Prostate gland (tissue), 2 donors: Measurements from ENCODE around the gene NUMB. TPM values are rescaled to one million over a fixed set of nuclear protein-coding genes. Genes with fewer than 3 reads are reported as not detected.

Experiments used
- DNase-seq: peaks from one replicate; pipeline ENCODE4 v3.0.0-alpha.2; 2019; ENCODE audit warnings: low spot score
- H3K27ac ChIP-seq, 2 donors: fragments of 200-600 bp; sonication (generic); 2 replicates each; pipeline ENCODE4 v1.5.1; 2017 to 2019
- H3K27me3 ChIP-seq: fragments of 200-600 bp; sonication (generic); replicated peaks from 2 replicates; pipeline ENCODE4 v1.5.1; 2019; ENCODE audit not compliant: insufficient read depth
- H3K36me3 ChIP-seq, 2 donors: fragments of 200-600 bp; sonication (generic); 1 replicate in 1 of 2; 2 replicates in 1 of 2; pipeline versions ENCODE4 v1.5.1 to v1.8.1; 2017 to 2019
- H3K4me1 ChIP-seq: fragments of 200-600 bp; sonication (generic); replicated peaks from 2 replicates; pipeline ENCODE4 v1.5.1; 2019
- H3K4me3 ChIP-seq, 2 donors: fragments of 200-600 bp; sonication (generic); 2 replicates each; pipeline ENCODE4 v1.5.1; 2017 to 2019
- H3K9me3 ChIP-seq: fragments of 200-600 bp; sonication (generic); 2 replicates; pipeline ENCODE4 v1.5.1; 2017
- POLR2A ChIP-seq: fragments of 450-650 bp; IDR thresholded peaks from one replicate; pipeline ENCODE4 v1.6.1; 2016; ENCODE audit warnings: antibody characterized with exemption, mild to moderate bottlenecking
- POLR2AphosphoS5 ChIP-seq: sonication (generic); formaldehyde crosslinking; IDR thresholded peaks from one replicate; pipeline ENCODE4 v1.6.1; 2017; ENCODE audit warnings: antibody characterized with exemption
- WGBS: methylation state at CpG from one replicate; pipeline ENCODE4 v1.1.5; 2018; 5-methylcytosine and 5-hydroxymethylcytosine counted together
- intact Hi-C: fragments of 100-400 bp; cut with DNase I; formaldehyde crosslinking; loops from one replicate; pipeline ENCODE4 v1.14.2; 2022
- total RNA-seq, 2 donors: library from RNA; depleted of rRNA; stranded (reverse); fragments of >200 nt; gene quantifications; one replicate each; pipeline ENCODE4 v1.1.0, GENCODE V29; 2016
- TF ChIP-seq, protein P1 (sequence below), 4 experiments: fragments of 200-600 bp in 2 of 4; fragments of 450-650 bp in 2 of 4; sonication (generic) in 2 of 4; IDR thresholded peaks; 1 replicate in 3 of 4; 2 replicates in 1 of 4; pipeline ENCODE4 v1.5.1; 2016 to 2019; ENCODE audit warnings: antibody characterized with exemption in 4 of 4, mild to moderate bottlenecking in 2 of 4, moderate library complexity in 2 of 4

Gene NUMB
- total RNA-seq, 2 donors from 2014 or later = 38.4 to 57.8 TPM

DNA sequence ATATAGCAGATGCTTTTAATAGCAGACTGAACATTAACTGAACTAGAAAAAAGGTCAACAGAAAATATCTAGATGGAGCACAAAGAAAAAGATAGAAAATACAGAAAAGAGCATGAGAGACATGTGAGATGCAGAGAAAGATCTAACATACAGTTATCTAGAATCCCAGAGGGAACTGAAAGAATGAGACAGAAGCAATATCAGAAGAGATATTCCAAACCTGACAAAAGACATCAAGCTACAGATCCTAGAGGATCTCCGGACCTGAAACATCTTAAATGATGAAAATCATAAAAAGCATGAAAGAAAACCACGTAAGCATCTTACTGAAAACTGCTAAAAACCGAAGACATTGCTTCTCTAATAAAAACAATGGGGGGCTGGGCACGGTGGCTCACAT, 75.0 kb downstream of the NUMB start:
- no peaks in the 10 kb centered on the region for H3K36me3 ChIP-seq
- intact Hi-C loops = no loop called here
- H3K9me3 ChIP-seq = no peaks in the 10 kb centered on the region
- H3K27me3 ChIP-seq = no peaks in the 10 kb centered on the region
- H3K4me1 ChIP-seq = no peaks in the 10 kb centered on the region
- DNase-seq = no peak
- H3K27ac ChIP-seq = no peak overlapping the region
- TF ChIP-seq, protein P1, sequence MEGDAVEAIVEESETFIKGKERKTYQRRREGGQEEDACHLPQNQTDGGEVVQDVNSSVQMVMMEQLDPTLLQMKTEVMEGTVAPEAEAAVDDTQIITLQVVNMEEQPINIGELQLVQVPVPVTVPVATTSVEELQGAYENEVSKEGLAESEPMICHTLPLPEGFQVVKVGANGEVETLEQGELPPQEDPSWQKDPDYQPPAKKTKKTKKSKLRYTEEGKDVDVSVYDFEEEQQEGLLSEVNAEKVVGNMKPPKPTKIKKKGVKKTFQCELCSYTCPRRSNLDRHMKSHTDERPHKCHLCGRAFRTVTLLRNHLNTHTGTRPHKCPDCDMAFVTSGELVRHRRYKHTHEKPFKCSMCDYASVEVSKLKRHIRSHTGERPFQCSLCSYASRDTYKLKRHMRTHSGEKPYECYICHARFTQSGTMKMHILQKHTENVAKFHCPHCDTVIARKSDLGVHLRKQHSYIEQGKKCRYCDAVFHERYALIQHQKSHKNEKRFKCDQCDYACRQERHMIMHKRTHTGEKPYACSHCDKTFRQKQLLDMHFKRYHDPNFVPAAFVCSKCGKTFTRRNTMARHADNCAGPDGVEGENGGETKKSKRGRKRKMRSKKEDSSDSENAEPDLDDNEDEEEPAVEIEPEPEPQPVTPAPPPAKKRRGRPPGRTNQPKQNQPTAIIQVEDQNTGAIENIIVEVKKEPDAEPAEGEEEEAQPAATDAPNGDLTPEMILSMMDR (IDR thresholded peaks at IDR 0.05) = no peak
- no peak for TF ChIP-seq POLR2AphosphoS5
- TF ChIP-seq POLR2A = no peak
- WGBS = 97% methylated on average over 4 of the region's 4 CpGs
- no peak overlapping the region for H3K4me3 ChIP-seq

DNA sequence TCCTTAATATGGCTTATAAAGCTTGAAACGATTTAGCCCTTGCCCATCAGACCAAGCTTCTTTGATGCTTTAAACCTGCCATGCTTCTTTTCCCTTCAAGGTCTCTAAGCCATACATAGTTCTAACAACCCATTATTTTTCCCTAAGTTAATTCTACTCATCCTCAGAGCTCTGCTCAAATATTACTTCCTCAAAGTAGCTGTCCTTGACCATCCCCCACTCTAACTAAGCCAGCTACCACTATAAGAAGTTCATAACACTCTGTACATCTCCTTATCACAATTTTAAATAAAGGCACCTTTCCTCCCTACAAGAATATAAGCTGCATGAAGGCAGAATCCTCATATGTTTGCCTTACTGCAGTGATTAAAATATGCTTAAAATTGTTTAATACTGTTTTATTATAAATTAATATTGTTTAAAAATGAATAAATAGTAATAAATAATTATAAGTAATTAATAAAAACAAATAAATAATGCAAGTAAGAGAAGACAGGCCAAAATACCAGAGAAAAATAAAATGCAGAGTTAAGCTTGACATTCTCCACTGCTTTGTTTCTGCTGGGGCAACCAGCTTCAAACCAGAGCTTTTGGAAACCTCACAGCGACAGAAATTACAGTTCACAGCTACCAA, 76.8 kb downstream of the NUMB start:
- WGBS = 93% methylated on average over 2 of the region's 2 CpGs

DNA sequence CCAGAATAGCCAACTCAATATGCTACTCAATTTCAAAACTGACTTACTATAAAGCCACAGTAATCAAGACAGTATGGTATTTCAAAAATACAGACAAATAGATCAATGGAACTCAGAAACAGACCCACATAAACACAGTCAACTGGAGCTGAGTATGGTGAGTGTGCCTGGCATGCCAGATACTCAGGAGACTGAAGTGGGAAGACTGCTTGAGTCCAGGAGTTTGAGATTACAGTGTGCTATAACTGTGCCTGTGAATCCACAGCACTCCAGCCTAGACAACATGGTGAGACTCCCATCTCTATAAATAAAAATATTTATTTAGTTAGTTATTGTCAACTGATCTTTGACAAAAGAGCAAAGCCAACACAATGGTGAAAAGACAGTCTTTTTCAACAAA, 81.8 kb downstream of the NUMB start:
- Histone ChIP-seq H3K9me3 (no peaks in the 10 kb centered on the region), H3K4me1 (no peaks in the 10 kb centered on the region), H3K27ac (no peak overlapping the region), H3K27me3 (no peaks in the 10 kb centered on the region), H3K4me3 (no peak overlapping the region), H3K36me3 (no peaks in the 10 kb centered on the region)
- TF ChIP-seq, protein P1 (IDR thresholded peaks at IDR 0.05) = no peak
- TF ChIP-seq POLR2A (no peak), POLR2AphosphoS5 (no peak)
- DNase-seq = no peak
- intact Hi-C loops = no loop called here

More for the DNA sequence above, 76.8 kb downstream of the NUMB start:
- no peak overlapping the region for H3K27ac ChIP-seq
- no peak for DNase-seq
- no peaks in the 10 kb centered on the region for H3K4me1 ChIP-seq
- intact Hi-C loops = no loop called here
- no peak overlapping the region for H3K4me3 ChIP-seq
- H3K27me3 ChIP-seq = no peaks in the 10 kb centered on the region
- TF ChIP-seq POLR2A (no peak), POLR2AphosphoS5 (no peak)
- TF ChIP-seq, protein P1 (IDR thresholded peaks at IDR 0.05) = no peak
- H3K36me3 ChIP-seq = no peaks in the 10 kb centered on the region
- H3K9me3 ChIP-seq = no peaks in the 10 kb centered on the region

DNA sequence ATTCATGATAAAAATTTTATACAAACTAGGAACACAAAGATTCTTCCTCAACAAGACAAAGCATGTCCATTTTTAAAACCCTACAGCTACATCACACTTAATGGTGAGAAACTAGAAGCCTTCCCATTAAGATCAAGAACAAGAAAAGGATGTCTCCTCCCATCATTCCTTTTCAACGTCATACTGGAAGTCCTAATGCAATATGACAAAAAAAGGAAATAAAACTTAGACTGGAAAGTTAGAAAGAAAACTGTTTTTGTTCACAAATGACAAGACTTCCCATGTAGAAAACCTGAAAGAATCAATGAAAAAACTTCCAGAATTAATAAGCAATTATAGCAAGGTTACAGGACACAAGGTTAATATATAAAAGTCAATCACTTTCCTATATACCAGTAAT, 82.5 kb downstream of the NUMB start:
- Histone ChIP-seq H3K27ac (no peak overlapping the region), H3K27me3 (no peaks in the 10 kb centered on the region), H3K4me1 (no peaks in the 10 kb centered on the region), H3K4me3 (no peak overlapping the region), H3K36me3 (no peaks in the 10 kb centered on the region), H3K9me3 (no peaks in the 10 kb centered on the region)
- intact Hi-C loops = no loop called here
- WGBS = 63% methylated on average over 1 of the region's 1 CpG
- TF ChIP-seq POLR2A (no peak), POLR2AphosphoS5 (no peak)
- TF ChIP-seq, protein P1 (IDR thresholded peaks at IDR 0.05) = no peak
- DNase-seq = no peak

DNA sequence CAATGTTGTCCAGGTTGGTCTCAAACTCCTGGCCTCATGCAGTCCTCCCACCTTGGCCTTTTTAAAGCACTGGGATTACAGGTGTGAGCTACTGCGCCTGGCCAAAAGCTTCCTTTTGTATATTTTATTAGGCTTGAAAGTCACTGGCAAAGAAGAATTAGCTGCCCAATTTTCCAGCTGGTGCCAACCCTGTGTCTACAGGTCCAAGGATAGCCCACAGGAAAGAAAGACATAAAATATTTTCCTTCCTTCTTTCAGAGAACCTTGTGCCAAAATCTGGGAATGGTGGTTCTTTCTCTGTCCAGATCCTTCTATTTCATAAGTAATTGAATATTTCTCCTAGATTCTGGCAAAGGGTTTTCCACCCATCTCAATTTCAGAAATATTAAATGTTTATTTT, 84.1 kb downstream of the NUMB start:
- no peak for TF ChIP-seq POLR2A
- TF ChIP-seq POLR2AphosphoS5 = no peak
- TF ChIP-seq, protein P1 (IDR thresholded peaks at IDR 0.05) = no peak
- intact Hi-C loops = no loop called here
- Histone ChIP-seq H3K4me1 (no peaks in the 10 kb centered on the region), H3K27ac (no peak overlapping the region), H3K9me3 (no peaks in the 10 kb centered on the region), H3K36me3 (no peaks in the 10 kb centered on the region), H3K27me3 (no peaks in the 10 kb centered on the region), H3K4me3 (no peak overlapping the region)
- DNase-seq = no peak
- 73% methylated on average over 1 of the region's 1 CpG for WGBS
